HEK293 (cell line): ENCODE data around the gene ASB10.

Experiments used
- CTCF ChIA-PET: fragments of 350-600 bp; formaldehyde crosslinking; extraction: SDS; loops from one replicate; lab custom pipeline; 2021; ENCODE audit warnings: antibody characterized with exemption; lab: Yijun Ruan, JAX
- POLR2A ChIA-PET: fragments of 300-600 bp; formaldehyde crosslinking; extraction: SDS; loops from one replicate; lab custom pipeline; 2020; ENCODE audit warnings: antibody characterized with exemption, inconsistent platforms; lab: Yijun Ruan, JAX
- H3K27ac ChIP-seq: fragments of 200-500 bp; sonication (Bioruptor generic); 2 replicates; pipeline ENCODE4 v1.5.1; 2014; ENCODE audit warnings: low read depth, low read length, control low read depth, inconsistent platforms; ENCODE audit errors: extremely low read depth
- H3K36me3 ChIP-seq, 2 experiments: fragments of 200-500 bp in 1 of 2; sonication (Bioruptor generic) in 1 of 2; 1 replicate in 1 of 2; 2 replicates in 1 of 2; pipeline ENCODE4 v1.5.1; 2014 to 2017; ENCODE audit warnings: inconsistent platforms in 2 of 2, low read length in 2 of 2; ENCODE audit not compliant: control insufficient read depth in 2 of 2, insufficient read depth in 1 of 2
- H3K4me1 ChIP-seq: fragments of 200-500 bp; sonication (Bioruptor generic); 2 replicates; pipeline ENCODE4 v1.5.1; 2014; ENCODE audit warnings: mild to moderate bottlenecking, low read length, inconsistent platforms; ENCODE audit not compliant: control insufficient read depth, insufficient read depth
- H3K4me3 ChIP-seq: 2 replicates; pipeline ENCODE4 v1.5.1; 2011; ENCODE audit warnings: low read depth, mild to moderate bottlenecking, control low read depth, low read length, moderate library complexity
- H3K9me3 ChIP-seq: fragments of 200-500 bp; sonication (Bioruptor generic); 2 replicates; pipeline ENCODE4 v1.5.1; 2014; ENCODE audit warnings: low read depth, low read length, inconsistent platforms; ENCODE audit not compliant: control insufficient read depth, insufficient read depth
- GLIS1 ChIP-seq: fragments of 450-650 bp; formaldehyde crosslinking; IDR thresholded peaks from 2 replicates; pipeline ENCODE4 v1.5.1; 2016; ENCODE audit warnings: missing biosample characterization, missing genetic modification characterization
- MEIS1 ChIP-seq: sonication (generic); formaldehyde crosslinking; IDR thresholded peaks from 2 replicates; pipeline ENCODE4 v1.8.1; 2022; ENCODE audit warnings: missing genetic modification reagents, mild to moderate bottlenecking, borderline replicate concordance
- MZF1 ChIP-seq: fragments of 450-650 bp; formaldehyde crosslinking; IDR thresholded peaks from 2 replicates; pipeline ENCODE4 v1.5.1; 2017; ENCODE audit warnings: missing biosample characterization, missing genetic modification characterization, borderline replicate concordance
- SCRT2 ChIP-seq: fragments of 450-650 bp; formaldehyde crosslinking; IDR thresholded peaks from 2 replicates; pipeline ENCODE4 v1.5.1; 2016; ENCODE audit warnings: missing biosample characterization, missing genetic modification characterization
- ZBTB8A ChIP-seq: fragments of 450-650 bp; formaldehyde crosslinking; IDR thresholded peaks from 2 replicates; pipeline ENCODE4 v1.5.1; 2016; ENCODE audit warnings: missing biosample characterization, missing genetic modification characterization
- ZFP37 ChIP-seq: fragments of 450-650 bp; formaldehyde crosslinking; IDR thresholded peaks from 2 replicates; pipeline ENCODE4 v1.5.1; 2016; ENCODE audit warnings: missing biosample characterization, missing genetic modification characterization
- ZIC2 ChIP-seq: fragments of 450-650 bp; formaldehyde crosslinking; IDR thresholded peaks from 2 replicates; pipeline ENCODE4 v1.5.1; 2016; ENCODE audit warnings: missing biosample characterization, missing genetic modification characterization
- ZNF10 ChIP-seq: fragments of 450-650 bp; formaldehyde crosslinking; IDR thresholded peaks from 2 replicates; pipeline ENCODE4 v1.5.1; 2017; ENCODE audit warnings: missing biosample characterization, missing genetic modification characterization
- ZNF426 ChIP-seq: fragments of 450-650 bp; formaldehyde crosslinking; IDR thresholded peaks from 2 replicates; pipeline ENCODE4 v1.5.1; 2017; ENCODE audit warnings: missing biosample characterization, missing genetic modification characterization, mild to moderate bottlenecking, inconsistent platforms, moderate library complexity
- ZNF544 ChIP-seq: fragments of 450-650 bp; formaldehyde crosslinking; IDR thresholded peaks from 2 replicates; pipeline ENCODE4 v1.5.0; 2017; ENCODE audit warnings: missing biosample characterization, missing genetic modification characterization
- ZNF585B ChIP-seq: fragments of 450-650 bp; formaldehyde crosslinking; IDR thresholded peaks from 2 replicates; pipeline ENCODE4 v1.5.1; 2016; ENCODE audit warnings: missing biosample characterization, missing genetic modification characterization
- ZNF600 ChIP-seq: fragments of 450-650 bp; formaldehyde crosslinking; IDR thresholded peaks from 2 replicates; pipeline ENCODE4 v1.5.1; 2016; ENCODE audit warnings: missing biosample characterization, missing genetic modification characterization
- ZNF830 ChIP-seq: fragments of 450-650 bp; IDR thresholded peaks from 2 replicates; pipeline ENCODE4 v1.5.0; 2018; ENCODE audit warnings: missing biosample characterization, missing genetic modification characterization, low read depth, mild to moderate bottlenecking, moderate library complexity
- TF ChIP-seq, protein P1 (sequence below): sonication (generic); formaldehyde crosslinking; IDR thresholded peaks from 2 replicates; pipeline ENCODE4 v1.8.1; 2022; ENCODE audit warnings: mild to moderate bottlenecking, moderate library complexity, missing genetic modification reagents
- TF ChIP-seq, protein P2 (sequence below): fragments of 450-650 bp; formaldehyde crosslinking; IDR thresholded peaks from 2 replicates; pipeline ENCODE4 v1.5.1; 2016; ENCODE audit warnings: missing biosample characterization, missing genetic modification characterization

ASB10 gene

DNA sequence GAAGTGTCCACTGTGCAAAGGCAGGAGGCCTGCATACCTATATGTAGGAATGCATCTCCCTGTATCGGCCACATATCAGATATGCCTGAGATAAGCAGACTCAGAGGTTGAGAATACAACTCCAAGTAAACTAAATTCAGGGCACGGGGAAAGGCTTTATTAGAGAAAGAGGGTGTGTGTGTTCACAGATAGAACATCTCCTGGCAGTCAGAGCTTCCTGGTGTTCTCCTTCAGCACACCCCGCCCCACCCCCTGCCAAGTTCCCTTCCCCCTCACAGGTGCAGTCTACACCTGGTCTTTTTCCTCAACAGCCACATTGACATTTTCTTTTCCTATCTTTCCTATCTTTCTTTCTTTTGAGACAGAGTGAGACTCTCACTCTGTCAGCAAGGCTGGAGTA is 36.7 kb downstream of the ASB10 start:
- TF ChIP-seq ZNF830 (tag by site-specific recombination) (no peak), ZNF10 (no peak), GLIS1 (tag by site-specific recombination) (peak; percentile 24; the same call in 1 of the 2 replicates), ZNF426 (tag by site-specific recombination) (no peak), ZFP37 (tag by site-specific recombination) (no peak), ZNF585B (tag by site-specific recombination) (no peak), ZNF544 (tag by site-specific recombination) (no peak)
- TF ChIP-seq, protein P1, sequence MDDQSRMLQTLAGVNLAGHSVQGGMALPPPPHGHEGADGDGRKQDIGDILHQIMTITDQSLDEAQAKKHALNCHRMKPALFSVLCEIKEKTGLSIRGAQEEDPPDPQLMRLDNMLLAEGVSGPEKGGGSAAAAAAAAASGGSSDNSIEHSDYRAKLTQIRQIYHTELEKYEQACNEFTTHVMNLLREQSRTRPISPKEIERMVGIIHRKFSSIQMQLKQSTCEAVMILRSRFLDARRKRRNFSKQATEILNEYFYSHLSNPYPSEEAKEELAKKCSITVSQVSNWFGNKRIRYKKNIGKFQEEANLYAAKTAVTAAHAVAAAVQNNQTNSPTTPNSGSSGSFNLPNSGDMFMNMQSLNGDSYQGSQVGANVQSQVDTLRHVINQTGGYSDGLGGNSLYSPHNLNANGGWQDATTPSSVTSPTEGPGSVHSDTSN (CRISPR knock-in tag), result no peak
- no peaks in the 10 kb centered on the region for H3K36me3 ChIP-seq
- H3K4me1 ChIP-seq, result no peaks in the 10 kb centered on the region
- H3K27ac ChIP-seq, result no peak overlapping the region
- ChIA-PET POLR2A (no interaction called here), CTCF (interaction anchor here (1.1 to 1.9 kb wide), 4 partner anchors 13 to 22 kb away, joined by 3 to 6 read pairs (median 4); no protein-coding TSS in a partner anchor)
- no peak overlapping the region for H3K4me3 ChIP-seq
- no peaks in the 10 kb centered on the region for H3K9me3 ChIP-seq

DNA sequence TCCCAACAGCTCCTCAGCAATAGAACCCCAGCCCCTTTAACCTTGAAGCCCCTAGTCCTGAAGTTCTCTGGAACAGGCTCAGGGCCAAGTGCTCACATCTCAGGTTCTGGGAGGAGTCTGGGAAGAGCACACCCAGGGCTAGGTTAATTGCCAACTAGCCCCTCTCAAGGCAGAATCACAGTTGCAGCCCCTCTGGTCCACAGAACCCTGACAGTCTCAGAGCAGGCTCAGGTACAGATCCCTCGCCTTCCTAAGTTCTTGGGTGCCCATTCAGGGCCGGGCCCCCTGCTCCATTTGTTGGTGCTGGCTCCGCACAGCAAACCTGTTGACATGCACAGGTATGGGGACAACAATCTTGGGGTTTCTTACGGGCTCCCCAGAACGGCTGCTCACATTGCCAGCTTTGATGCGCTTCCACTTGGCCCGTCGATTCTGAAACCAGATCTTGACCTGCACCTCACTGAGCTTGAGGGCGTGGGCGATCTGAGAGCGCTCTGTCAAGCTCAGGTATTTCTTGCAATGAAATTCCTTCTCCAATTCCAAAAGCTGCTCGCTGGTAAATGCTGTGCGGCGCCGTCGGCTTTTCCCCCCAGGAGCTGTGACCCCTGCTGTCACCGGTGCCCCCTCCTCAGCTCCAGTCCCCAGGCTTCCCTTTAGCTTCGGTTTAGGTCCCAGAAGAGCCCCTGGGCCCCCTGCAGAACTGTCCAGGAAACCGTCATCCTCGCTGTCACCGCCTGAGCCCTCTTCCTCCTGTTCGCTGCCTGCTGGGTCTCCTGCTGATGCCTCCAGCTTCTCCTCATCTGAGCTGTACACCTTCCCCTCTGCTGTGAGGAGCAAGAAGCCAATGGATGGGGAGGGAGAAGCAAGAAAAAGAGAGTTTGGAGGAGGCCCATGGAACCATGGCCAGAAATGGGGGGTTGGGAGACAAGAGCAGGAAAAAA is 38.5 kb downstream of the ASB10 start:
- H3K36me3 ChIP-seq, result peaks cover 0 to 14% of the 10 kb centered on the region in 2 experiments; a peak in 1 of 3 replicates
- H3K4me3 ChIP-seq, result no peak overlapping the region
- H3K9me3 ChIP-seq, result no peaks in the 10 kb centered on the region
- TF ChIP-seq SCRT2 (tag by site-specific recombination), result peak; percentile 31
- TF ChIP-seq MEIS1 (CRISPR knock-in tag), result no peak
- peak; percentile 87 for TF ChIP-seq ZIC2
- no peak for TF ChIP-seq ZBTB8A
- CTCF ChIA-PET, result interaction anchor here (0.6 to 3.0 kb wide), 7 partner anchors 16 to 152 kb away, joined by 3 to 12 read pairs (median 3); no protein-coding TSS in a partner anchor
- no peak overlapping the region for H3K27ac ChIP-seq
- H3K4me1 ChIP-seq, result no peaks in the 10 kb centered on the region
- POLR2A ChIA-PET, result interaction anchor here (2.4 kb wide), 1 partner anchor 9 kb away, joined by 10 read pairs; no protein-coding TSS in a partner anchor

DNA sequence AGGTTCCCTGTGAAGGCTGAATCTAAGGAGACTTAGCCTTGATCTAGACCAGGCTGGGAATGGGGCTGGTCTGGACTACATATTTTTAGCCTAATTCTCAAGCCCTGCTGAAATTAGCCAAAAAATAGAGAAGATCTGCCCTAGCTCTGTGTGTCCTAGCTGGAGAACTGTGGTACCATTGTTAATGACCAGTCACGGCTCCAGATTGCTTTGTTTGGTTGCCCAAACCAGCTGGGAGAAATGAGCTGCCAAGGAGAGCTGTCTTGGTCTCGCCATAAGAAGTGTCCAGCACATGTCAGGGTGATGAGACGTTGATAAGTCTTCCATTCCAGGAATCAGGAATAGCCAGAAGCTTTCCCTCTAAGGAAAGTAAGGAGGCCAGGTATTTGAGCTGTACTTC is 40.3 kb downstream of the ASB10 start:
- Histone ChIP-seq H3K36me3 (peaks cover 0 to 32% of the 10 kb centered on the region in 2 experiments; a peak in 1 of 3 replicates), H3K4me1 (no peaks in the 10 kb centered on the region), H3K27ac (no peak overlapping the region), H3K4me3 (no peak overlapping the region), H3K9me3 (no peaks in the 10 kb centered on the region)
- TF ChIP-seq MZF1 (tag by site-specific recombination) (no peak), ZNF600 (peak; percentile 66; the same call in 1 of the 2 replicates)
- TF ChIP-seq, protein P2, sequence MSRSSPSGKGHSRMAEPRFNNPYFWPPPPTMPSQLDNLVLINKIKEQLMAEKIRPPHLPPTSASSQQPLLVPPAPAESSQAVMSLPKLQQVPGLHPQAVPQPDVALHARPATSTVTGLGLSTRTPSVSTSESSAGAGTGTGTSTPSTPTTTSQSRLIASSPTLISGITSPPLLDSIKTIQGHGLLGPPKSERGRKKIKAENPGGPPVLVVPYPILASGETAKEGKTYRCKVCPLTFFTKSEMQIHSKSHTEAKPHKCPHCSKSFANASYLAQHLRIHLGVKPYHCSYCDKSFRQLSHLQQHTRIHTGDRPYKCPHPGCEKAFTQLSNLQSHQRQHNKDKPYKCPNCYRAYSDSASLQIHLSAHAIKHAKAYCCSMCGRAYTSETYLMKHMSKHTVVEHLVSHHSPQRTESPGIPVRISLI (tag by site-specific recombination), result peak; percentile 41; the same call in 1 of the 2 replicates
- ChIA-PET CTCF (interaction anchor here (1.0 to 3.0 kb wide), 5 partner anchors 19 to 168 kb away, joined by 3 to 12 read pairs (median 5); no protein-coding TSS in a partner anchor), POLR2A (interaction anchor here (2.4 kb wide), 1 partner anchor 10 kb away, joined by 10 read pairs; no protein-coding TSS in a partner anchor)
